ENCODE data around the gene BRIP1.
"Not testable (repeated sequence)": the region's sequence is repeated elsewhere in the genome, so short reads cannot be mapped to it uniquely, and the experiment has no call there.

BRIP1 gene

GRCh38 chr17:61735807-61736206, 127.5 kb downstream of the BRIP1 start:
- H3K4me1 ChIP-seq (ENCODE audit: control insufficient read depth, low read depth, low read length) = no peaks in the 10 kb centered on the region
- no peak overlapping the region for H3K9ac ChIP-seq (ENCODE audit: low read length)
- peaks cover 11% of the 10 kb centered on the region for H3K36me3 ChIP-seq (ENCODE audit: control insufficient read depth, low read depth, low read length)
- no peaks in the 10 kb centered on the region for H3K27me3 ChIP-seq (ENCODE audit: control insufficient read depth, insufficient read depth, low read length)
- no peak overlapping the region for H3K4me3 ChIP-seq (ENCODE audit: low read length)
- H3K27ac ChIP-seq (ENCODE audit: low read length) = no peak overlapping the region
- peaks cover 6% of the 10 kb centered on the region for H3K9me3 ChIP-seq (ENCODE audit: control insufficient read depth, low read depth, low read length)

GRCh38 chr17:61734466-61734865, 128.9 kb downstream of the BRIP1 start:
- Histone ChIP-seq H3K27ac (ENCODE audit: low read length) (no peak overlapping the region), H3K36me3 (ENCODE audit: control insufficient read depth, low read depth, low read length) (peaks cover 11% of the 10 kb centered on the region), H3K4me3 (ENCODE audit: low read length) (no peak overlapping the region), H3K4me1 (ENCODE audit: control insufficient read depth, low read depth, low read length) (no peaks in the 10 kb centered on the region), H3K9me3 (ENCODE audit: control insufficient read depth, low read depth, low read length) (peaks cover 6% of the 10 kb centered on the region), H3K9ac (ENCODE audit: low read length) (no peak overlapping the region), H3K27me3 (ENCODE audit: control insufficient read depth, insufficient read depth, low read length) (no peaks in the 10 kb centered on the region)

GRCh38 chr17:61734012-61734411, 129.3 kb downstream of the BRIP1 start:
- Histone ChIP-seq H3K27me3 (ENCODE audit: control insufficient read depth, insufficient read depth, low read length) (no peaks in the 10 kb centered on the region), H3K9me3 (ENCODE audit: control insufficient read depth, low read depth, low read length) (peaks cover 6% of the 10 kb centered on the region), H3K4me1 (ENCODE audit: control insufficient read depth, low read depth, low read length) (no peaks in the 10 kb centered on the region), H3K9ac (ENCODE audit: low read length) (no peak overlapping the region), H3K36me3 (ENCODE audit: control insufficient read depth, low read depth, low read length) (peaks cover 9% of the 10 kb centered on the region), H3K4me3 (ENCODE audit: low read length) (no peak overlapping the region), H3K27ac (ENCODE audit: low read length) (no peak overlapping the region)

- H3K9ac ChIP-seq (ENCODE audit: low read length) = no peak overlapping the region
- no peaks in the 10 kb centered on the region for H3K4me1 ChIP-seq (ENCODE audit: control insufficient read depth, low read depth, low read length)
- H3K27ac ChIP-seq (ENCODE audit: low read length) = no peak overlapping the region
- no peaks in the 10 kb centered on the region for H3K27me3 ChIP-seq (ENCODE audit: control insufficient read depth, insufficient read depth, low read length)
- H3K4me3 ChIP-seq (ENCODE audit: low read length) = no peak overlapping the region
- H3K9me3 ChIP-seq (ENCODE audit: control insufficient read depth, low read depth, low read length) = peaks cover 5% of the 10 kb centered on the region
- H3K36me3 ChIP-seq (ENCODE audit: control insufficient read depth, low read depth, low read length) = peaks cover 6% of the 10 kb centered on the region
Measured at GRCh38 chr17:61733021-61733420, 130.3 kb downstream of the BRIP1 start.

- Histone ChIP-seq H3K27me3 (ENCODE audit: control insufficient read depth, insufficient read depth, low read length) (no peaks in the 10 kb centered on the region), H3K27ac (ENCODE audit: low read length) (no peak overlapping the region), H3K9me3 (ENCODE audit: control insufficient read depth, low read depth, low read length) (no peaks in the 10 kb centered on the region), H3K4me1 (ENCODE audit: control insufficient read depth, low read depth, low read length) (no peaks in the 10 kb centered on the region), H3K9ac (ENCODE audit: low read length) (no peak overlapping the region), H3K4me3 (ENCODE audit: low read length) (no peak overlapping the region), H3K36me3 (ENCODE audit: control insufficient read depth, low read depth, low read length) (no peaks in the 10 kb centered on the region)
Measured at GRCh38 chr17:61732169-61732568, 131.2 kb downstream of the BRIP1 start.

GRCh38 chr17:61731330-61731729, 132.0 kb downstream of the BRIP1 start:
- Histone ChIP-seq H3K4me1 (ENCODE audit: control insufficient read depth, low read depth, low read length) (no peaks in the 10 kb centered on the region), H3K36me3 (ENCODE audit: control insufficient read depth, low read depth, low read length) (no peaks in the 10 kb centered on the region), H3K9ac (ENCODE audit: low read length) (no peak overlapping the region), H3K9me3 (ENCODE audit: control insufficient read depth, low read depth, low read length) (no peaks in the 10 kb centered on the region), H3K27me3 (ENCODE audit: control insufficient read depth, insufficient read depth, low read length) (no peaks in the 10 kb centered on the region), H3K27ac (ENCODE audit: low read length) (no peak overlapping the region), H3K4me3 (ENCODE audit: low read length) (no peak overlapping the region)

GRCh38 chr17:61729690-61730268, 133.5 kb downstream of the BRIP1 start:
- Histone ChIP-seq H3K27me3 (ENCODE audit: control insufficient read depth, insufficient read depth, low read length) (no peaks in the 10 kb centered on the region), H3K4me3 (ENCODE audit: low read length) (no peak overlapping the region), H3K36me3 (ENCODE audit: control insufficient read depth, low read depth, low read length) (peaks cover 4% of the 10 kb centered on the region), H3K9me3 (ENCODE audit: control insufficient read depth, low read depth, low read length) (no peaks in the 10 kb centered on the region), H3K27ac (ENCODE audit: low read length) (no peak overlapping the region), H3K9ac (ENCODE audit: low read length) (no peak overlapping the region), H3K4me1 (ENCODE audit: control insufficient read depth, low read depth, low read length) (no peaks in the 10 kb centered on the region)

- peaks cover 4% of the 10 kb centered on the region for H3K36me3 ChIP-seq (ENCODE audit: control insufficient read depth, low read depth, low read length)
- H3K4me1 ChIP-seq (ENCODE audit: control insufficient read depth, low read depth, low read length) = no peaks in the 10 kb centered on the region
- no peaks in the 10 kb centered on the region for H3K9me3 ChIP-seq (ENCODE audit: control insufficient read depth, low read depth, low read length)
- H3K27me3 ChIP-seq (ENCODE audit: control insufficient read depth, insufficient read depth, low read length) = no peaks in the 10 kb centered on the region
- H3K9ac ChIP-seq (ENCODE audit: low read length) = no peak overlapping the region
- H3K4me3 ChIP-seq (ENCODE audit: low read length) = no peak overlapping the region
- no peak overlapping the region for H3K27ac ChIP-seq (ENCODE audit: low read length)
Measured at GRCh38 chr17:61728297-61728836, 135.0 kb downstream of the BRIP1 start.

GRCh38 chr17:61727798-61728197, 135.5 kb downstream of the BRIP1 start:
- not testable (repeated sequence) for H3K27me3 ChIP-seq (ENCODE audit: control insufficient read depth, insufficient read depth, low read length); H3K27ac ChIP-seq (ENCODE audit: low read length); H3K4me1 ChIP-seq (ENCODE audit: control insufficient read depth, low read depth, low read length); H3K9me3 ChIP-seq (ENCODE audit: control insufficient read depth, low read depth, low read length); H3K36me3 ChIP-seq (ENCODE audit: control insufficient read depth, low read depth, low read length); H3K4me3 ChIP-seq (ENCODE audit: low read length); H3K9ac ChIP-seq (ENCODE audit: low read length)

GRCh38 chr17:61726977-61727376, 136.4 kb downstream of the BRIP1 start:
- Histone ChIP-seq H3K4me1 (ENCODE audit: control insufficient read depth, low read depth, low read length) (no peaks in the 10 kb centered on the region), H3K36me3 (ENCODE audit: control insufficient read depth, low read depth, low read length) (peaks cover 4% of the 10 kb centered on the region), H3K9ac (ENCODE audit: low read length) (no peak overlapping the region), H3K9me3 (ENCODE audit: control insufficient read depth, low read depth, low read length) (no peaks in the 10 kb centered on the region), H3K27ac (ENCODE audit: low read length) (no peak overlapping the region), H3K4me3 (ENCODE audit: low read length) (no peak overlapping the region), H3K27me3 (ENCODE audit: control insufficient read depth, insufficient read depth, low read length) (no peaks in the 10 kb centered on the region)

- Histone ChIP-seq H3K4me1 (ENCODE audit: control insufficient read depth, low read depth, low read length) (no peaks in the 10 kb centered on the region), H3K9me3 (ENCODE audit: control insufficient read depth, low read depth, low read length) (no peaks in the 10 kb centered on the region), H3K27ac (ENCODE audit: low read length) (no peak overlapping the region), H3K9ac (ENCODE audit: low read length) (no peak overlapping the region), H3K36me3 (ENCODE audit: control insufficient read depth, low read depth, low read length) (peaks cover 4% of the 10 kb centered on the region), H3K4me3 (ENCODE audit: low read length) (no peak overlapping the region), H3K27me3 (ENCODE audit: control insufficient read depth, insufficient read depth, low read length) (no peaks in the 10 kb centered on the region)
Measured at GRCh38 chr17:61724777-61725176, 138.6 kb downstream of the BRIP1 start.

GRCh38 chr17:61723914-61724313, 139.4 kb downstream of the BRIP1 start:
- H3K36me3 ChIP-seq (ENCODE audit: control insufficient read depth, low read depth, low read length) = peaks cover 4% of the 10 kb centered on the region
- H3K4me3 ChIP-seq (ENCODE audit: low read length) = no peak overlapping the region
- no peaks in the 10 kb centered on the region for H3K4me1 ChIP-seq (ENCODE audit: control insufficient read depth, low read depth, low read length)
- H3K27ac ChIP-seq (ENCODE audit: low read length) = no peak overlapping the region
- H3K9me3 ChIP-seq (ENCODE audit: control insufficient read depth, low read depth, low read length) = no peaks in the 10 kb centered on the region
- no peak overlapping the region for H3K9ac ChIP-seq (ENCODE audit: low read length)
- H3K27me3 ChIP-seq (ENCODE audit: control insufficient read depth, insufficient read depth, low read length) = no peaks in the 10 kb centered on the region
